Measurements from ENCODE around the gene LGI1.

- TF ChIP-seq CTCF (IDR thresholded peaks at IDR 0.05; ENCODE audit: insufficient read depth, low read length, poor library complexity, severe bottlenecking) (no peak), EZH2phosphoT487 (conservative IDR thresholded peaks at IDR 0.05; ENCODE audit: low read length) (no peak)
Observed at GRCh38 chr10:93838278-93838677, 80.5 kb downstream of the LGI1 start.

Measured in SU-DHL-6 (cell line).